Measurements from ENCODE around the gene UGT1A7.

DNA sequence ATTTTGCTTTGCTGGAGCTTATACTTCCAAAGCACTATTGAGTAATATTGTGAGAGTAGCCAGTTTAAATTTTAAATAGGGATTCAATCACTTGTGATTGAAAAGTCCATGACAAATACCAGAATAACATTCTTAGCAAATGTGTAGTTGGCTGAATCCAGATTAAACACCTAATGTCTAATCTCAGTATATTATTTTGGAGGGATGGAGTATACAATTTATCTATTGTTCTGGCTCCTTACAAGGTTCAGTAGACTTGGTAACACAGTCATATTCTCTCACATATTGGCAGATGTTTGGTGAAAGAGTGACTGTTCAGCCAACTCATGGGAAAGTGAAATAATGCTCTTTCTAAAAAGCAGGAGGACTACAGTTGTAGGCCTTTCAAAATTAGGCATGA is 7.8 kb upstream of the UGT1A7 start:
- no peak for TF ChIP-seq EZH2 (IDR thresholded peaks at IDR 0.05; ENCODE audit: insufficient read depth, poor library complexity, severe bottlenecking)
- no peak for TF ChIP-seq EZH2phosphoT487 (IDR thresholded peaks at IDR 0.05; ENCODE audit: insufficient read depth, low read depth)
